ENCODE data around the gene RNU1-4.
"Not testable (repeated sequence)": the region's sequence is repeated elsewhere in the genome, so short reads cannot be mapped to it uniquely, and the experiment has no call there.

Gene RNU1-4

GRCh38 chr1:16779525-16779924, 39.2 kb downstream of the RNU1-4 start:
- not testable (repeated sequence) for H3K27ac ChIP-seq; H3K9me3 ChIP-seq (ENCODE audit: severe bottlenecking); DNase-seq; H3K4me3 ChIP-seq (ENCODE audit: low read depth, low read length); H3K27me3 ChIP-seq (ENCODE audit: insufficient read depth, low read depth, severe bottlenecking); H3K36me3 ChIP-seq

- H3K4me3 ChIP-seq (ENCODE audit: low read depth, low read length); H3K27ac ChIP-seq; H3K36me3 ChIP-seq; H3K9me3 ChIP-seq (ENCODE audit: severe bottlenecking); H3K27me3 ChIP-seq (ENCODE audit: insufficient read depth, low read depth, severe bottlenecking); DNase-seq: not testable (repeated sequence)
Measured at GRCh38 chr1:16781033-16781432, 40.7 kb downstream of the RNU1-4 start.

GRCh38 chr1:16781625-16782024, 41.3 kb downstream of the RNU1-4 start:
- not testable (repeated sequence) for DNase-seq; H3K4me3 ChIP-seq (ENCODE audit: low read depth, low read length); H3K36me3 ChIP-seq; H3K9me3 ChIP-seq (ENCODE audit: severe bottlenecking); H3K27ac ChIP-seq; H3K27me3 ChIP-seq (ENCODE audit: insufficient read depth, low read depth, severe bottlenecking)

- H3K27me3 ChIP-seq (ENCODE audit: insufficient read depth, low read depth, severe bottlenecking); DNase-seq; H3K27ac ChIP-seq; H3K4me3 ChIP-seq (ENCODE audit: low read depth, low read length); H3K36me3 ChIP-seq; H3K9me3 ChIP-seq (ENCODE audit: severe bottlenecking): not testable (repeated sequence)
Measured at GRCh38 chr1:16784955-16785354, 44.6 kb downstream of the RNU1-4 start.

GRCh38 chr1:16786362-16786761, 46.0 kb downstream of the RNU1-4 start:
- DNase-seq; H3K9me3 ChIP-seq (ENCODE audit: severe bottlenecking); H3K27me3 ChIP-seq (ENCODE audit: insufficient read depth, low read depth, severe bottlenecking); H3K36me3 ChIP-seq; H3K4me3 ChIP-seq (ENCODE audit: low read depth, low read length); H3K27ac ChIP-seq: not testable (repeated sequence)

- not testable (repeated sequence) for H3K36me3 ChIP-seq; H3K9me3 ChIP-seq (ENCODE audit: severe bottlenecking); DNase-seq; H3K4me3 ChIP-seq (ENCODE audit: low read depth, low read length); H3K27me3 ChIP-seq (ENCODE audit: insufficient read depth, low read depth, severe bottlenecking); H3K27ac ChIP-seq
Measured at GRCh38 chr1:16787175-16787574, 46.9 kb downstream of the RNU1-4 start.

GRCh38 chr1:16787711-16788110, 47.4 kb downstream of the RNU1-4 start:
- H3K4me3 ChIP-seq (ENCODE audit: low read depth, low read length); H3K27me3 ChIP-seq (ENCODE audit: insufficient read depth, low read depth, severe bottlenecking); DNase-seq; H3K9me3 ChIP-seq (ENCODE audit: severe bottlenecking); H3K27ac ChIP-seq; H3K36me3 ChIP-seq: not testable (repeated sequence)

Data from WERI-Rb-1 (cell line).